Stomach (tissue), 9 donors: ENCODE measurements around the gene PIEZO1. TPM values are rescaled to one million over a fixed set of nuclear protein-coding genes. Genes with fewer than 3 reads are reported as not detected.
"Not testable (repeated sequence)": the region's sequence is repeated elsewhere in the genome, so short reads cannot be mapped to it uniquely, and the experiment has no call there.

Experiments
- DNase-seq, 2 donors: peaks; one replicate each; pipeline versions ENCODE4 v3.0.0 to v3.0.0-alpha.2; 2013 to 2019
- H3K27ac ChIP-seq, 5 donors: fragments of 200-600 bp in 4 of 5; sonication (generic) in 4 of 5; one replicate each; pipeline ENCODE4 v1.5.1; 2013 to 2019; ENCODE audit warnings: mild to moderate bottlenecking in 1 of 5, moderate library complexity in 1 of 5
- H3K27me3 ChIP-seq, 3 donors: fragments of 200-600 bp; sonication (generic); one replicate each; pipeline ENCODE4 v1.5.1; 2017 to 2019; ENCODE audit warnings: mixed run types in 1 of 3
- H3K36me3 ChIP-seq, 4 donors: fragments of 200-600 bp; sonication (generic); 1 replicate in 3 of 4; 2 replicates in 1 of 4; pipeline ENCODE4 v1.5.1; 2016 to 2019
- H3K4me1 ChIP-seq, 4 donors: fragments of 200-600 bp; sonication (generic); one replicate each; pipeline ENCODE4 v1.5.1; 2016 to 2019
- H3K4me3 ChIP-seq, 4 donors: fragments of 200-600 bp; sonication (generic) in 3 of 4; one replicate each; pipeline ENCODE4 v1.5.1; 2016 to 2019; ENCODE audit warnings: mild to moderate bottlenecking in 1 of 4
- H3K9me3 ChIP-seq, 4 donors: fragments of 200-600 bp; sonication (generic); one replicate each; pipeline ENCODE4 v1.5.1; 2016 to 2019
- EP300 ChIP-seq: sonication (generic); formaldehyde crosslinking; IDR thresholded peaks from one replicate; pipeline ENCODE4 v1.6.1; 2017; ENCODE audit warnings: antibody characterized with exemption
- POLR2A ChIP-seq, 4 donors: fragments of 450-650 bp; IDR thresholded peaks; one replicate each; pipeline ENCODE4 v1.6.1; 2016; ENCODE audit warnings: antibody characterized with exemption in 4 of 4, control low read depth in 2 of 4, mild to moderate bottlenecking in 1 of 4, moderate library complexity in 1 of 4
- POLR2AphosphoS5 ChIP-seq, 3 donors: sonication (generic); formaldehyde crosslinking; IDR thresholded peaks; one replicate each; pipeline ENCODE4 v1.6.1; 2016; ENCODE audit warnings: antibody characterized with exemption in 3 of 3
- WGBS, 5 donors: extraction: QIAGEN DNeasy Blood & Tissue Kit in 3 of 5; methylation state at CpG; one replicate each; pipeline versions ENCODE4 v1.1.5 to v1.1.7; 2013 to 2018; 5-methylcytosine and 5-hydroxymethylcytosine counted together
- intact Hi-C: fragments of 100-400 bp; cut with DNase I; formaldehyde crosslinking; loops from one replicate; pipeline ENCODE4 v1.15.1; 2023; ENCODE audit warnings: low total_unique reads
- polyA plus RNA-seq, 3 donors: library from polyadenylated mRNA; stranded (reverse); fragments of 200-250 nt; gene quantifications; one replicate each; pipeline ENCODE4 v1.2.3, GENCODE V29; 2013
- total RNA-seq, 5 donors: library from RNA; depleted of rRNA; stranded (reverse); fragments of >200 nt; gene quantifications; one replicate each; pipeline versions ENCODE4 v1.1.0 to v1.2.3, GENCODE V29; 2014 to 2016
- TF ChIP-seq, protein P1 (sequence below), 7 experiments: fragments of 450-650 bp in 4 of 7; fragments of 200-600 bp in 3 of 7; sonication (generic) in 3 of 7; IDR thresholded peaks; one replicate each; pipeline ENCODE4 v1.5.1; 2016 to 2019; ENCODE audit warnings: antibody characterized with exemption in 7 of 7, control low read depth in 2 of 7, mild to moderate bottlenecking in 1 of 7
- donor health status: healthy with polysubstance abuse.
- donor health status: Bipolar disorder and iron deficiency.
- donor health status: healthy.

PIEZO1 gene
- total and polyA plus RNA-seq, 8 donors: 43.7 to 171 (median 115) TPM

DNA sequence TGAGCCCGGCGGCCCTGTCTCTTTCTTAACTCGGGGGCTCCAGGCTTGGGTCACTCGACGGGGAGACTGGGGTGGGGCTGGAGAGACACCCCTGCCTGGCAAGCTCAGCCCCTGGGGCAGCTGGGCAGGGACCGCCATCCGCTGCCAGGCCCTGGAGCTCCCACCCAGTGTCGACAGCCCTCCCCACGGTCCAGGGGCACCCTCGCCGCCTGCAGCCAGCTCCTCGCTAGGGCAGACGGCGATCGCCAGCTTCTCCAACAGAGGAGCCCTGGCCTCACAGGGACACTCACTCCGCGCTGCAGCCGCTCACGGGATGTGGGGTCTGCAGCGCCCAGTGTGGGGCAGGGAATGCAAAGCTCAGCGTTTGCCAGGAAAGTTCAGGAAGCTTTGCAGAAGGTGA, 42.7 kb upstream of the PIEZO1 start:
- TF ChIP-seq, protein P1, sequence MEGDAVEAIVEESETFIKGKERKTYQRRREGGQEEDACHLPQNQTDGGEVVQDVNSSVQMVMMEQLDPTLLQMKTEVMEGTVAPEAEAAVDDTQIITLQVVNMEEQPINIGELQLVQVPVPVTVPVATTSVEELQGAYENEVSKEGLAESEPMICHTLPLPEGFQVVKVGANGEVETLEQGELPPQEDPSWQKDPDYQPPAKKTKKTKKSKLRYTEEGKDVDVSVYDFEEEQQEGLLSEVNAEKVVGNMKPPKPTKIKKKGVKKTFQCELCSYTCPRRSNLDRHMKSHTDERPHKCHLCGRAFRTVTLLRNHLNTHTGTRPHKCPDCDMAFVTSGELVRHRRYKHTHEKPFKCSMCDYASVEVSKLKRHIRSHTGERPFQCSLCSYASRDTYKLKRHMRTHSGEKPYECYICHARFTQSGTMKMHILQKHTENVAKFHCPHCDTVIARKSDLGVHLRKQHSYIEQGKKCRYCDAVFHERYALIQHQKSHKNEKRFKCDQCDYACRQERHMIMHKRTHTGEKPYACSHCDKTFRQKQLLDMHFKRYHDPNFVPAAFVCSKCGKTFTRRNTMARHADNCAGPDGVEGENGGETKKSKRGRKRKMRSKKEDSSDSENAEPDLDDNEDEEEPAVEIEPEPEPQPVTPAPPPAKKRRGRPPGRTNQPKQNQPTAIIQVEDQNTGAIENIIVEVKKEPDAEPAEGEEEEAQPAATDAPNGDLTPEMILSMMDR (IDR thresholded peaks at IDR 0.05): no peak
- no peak for TF ChIP-seq POLR2AphosphoS5 (IDR thresholded peaks at IDR 0.05)
- TF ChIP-seq POLR2A (IDR thresholded peaks at IDR 0.05): no peak
- TF ChIP-seq EP300: no peak
- H3K4me1 ChIP-seq: peaks cover 0 to 4% (median 0%) of the 10 kb centered on the region in 4 donors
- no peak overlapping the region for H3K4me3 ChIP-seq
- peaks cover 4 to 72% (median 60%) of the 10 kb centered on the region in 4 donors for H3K36me3 ChIP-seq
- H3K9me3 ChIP-seq: no peaks in the 10 kb centered on the region
- no peak overlapping the region for H3K27ac ChIP-seq
- intact Hi-C loops: no loop called here
- WGBS, 5 donors: 86 to 96% (median 93%) methylated on average over 14 to 21 of the region's 21 CpGs
- no peak for DNase-seq
- no peaks in the 10 kb centered on the region for H3K27me3 ChIP-seq

DNA sequence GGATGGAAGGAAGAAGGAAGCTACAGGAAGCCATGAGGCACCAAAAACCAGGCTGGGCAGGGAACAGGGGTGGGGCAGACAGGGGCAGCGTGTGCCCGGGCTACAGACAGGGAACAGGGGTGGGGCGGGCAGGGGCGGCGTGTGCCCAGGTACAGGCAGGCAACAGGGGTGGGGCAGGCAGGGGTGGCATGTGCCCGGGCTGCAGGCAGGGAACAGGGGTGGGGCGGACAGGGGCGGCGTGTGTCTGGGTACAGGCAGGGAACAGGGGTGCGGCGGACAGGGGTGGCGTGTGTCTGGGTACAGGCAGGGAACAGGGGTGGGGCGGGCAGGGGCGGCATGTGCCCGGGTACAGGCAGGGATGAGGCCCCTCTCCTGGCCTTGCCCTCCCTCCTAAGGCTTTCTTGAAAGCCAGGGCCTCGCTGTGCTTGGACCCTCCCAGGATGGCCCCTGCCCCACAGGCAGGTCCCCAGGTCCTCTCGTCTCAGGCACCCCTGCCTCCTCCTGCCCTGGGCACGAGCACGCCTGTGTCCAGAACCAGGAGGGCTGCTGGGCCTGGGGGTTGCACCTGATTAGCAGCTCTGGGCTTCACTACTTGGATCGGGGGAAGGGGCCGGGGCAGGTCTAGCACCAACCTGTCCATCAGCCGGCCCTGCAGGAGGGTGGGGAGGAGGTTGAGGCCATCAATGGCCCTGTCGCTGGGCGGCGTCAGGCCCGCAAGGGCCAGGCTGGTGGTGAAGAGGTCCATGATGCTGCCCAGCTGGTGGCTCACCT, 41.2 kb upstream of the PIEZO1 start:
- TF ChIP-seq EP300 (no peak), POLR2AphosphoS5 (IDR thresholded peaks at IDR 0.05) (no peak)
- TF ChIP-seq, protein P1 (IDR thresholded peaks at IDR 0.05): no peak
- Histone ChIP-seq H3K36me3 (peaks cover 11 to 86% (median 75%) of the 10 kb centered on the region in 4 donors), H3K4me1 (peaks cover 0 to 4% (median 0%) of the 10 kb centered on the region in 4 donors), H3K27me3 (no peaks in the 10 kb centered on the region), H3K27ac (no peak overlapping the region), H3K9me3 (no peaks in the 10 kb centered on the region), H3K4me3 (no peak overlapping the region)
- intact Hi-C loops: no loop called here
- WGBS, 5 donors: 55 to 85% (median 78%) methylated on average over 20 to 26 of the region's 26 CpGs
- DNase-seq: peak in 1 of 2 donors; percentile 41

DNA sequence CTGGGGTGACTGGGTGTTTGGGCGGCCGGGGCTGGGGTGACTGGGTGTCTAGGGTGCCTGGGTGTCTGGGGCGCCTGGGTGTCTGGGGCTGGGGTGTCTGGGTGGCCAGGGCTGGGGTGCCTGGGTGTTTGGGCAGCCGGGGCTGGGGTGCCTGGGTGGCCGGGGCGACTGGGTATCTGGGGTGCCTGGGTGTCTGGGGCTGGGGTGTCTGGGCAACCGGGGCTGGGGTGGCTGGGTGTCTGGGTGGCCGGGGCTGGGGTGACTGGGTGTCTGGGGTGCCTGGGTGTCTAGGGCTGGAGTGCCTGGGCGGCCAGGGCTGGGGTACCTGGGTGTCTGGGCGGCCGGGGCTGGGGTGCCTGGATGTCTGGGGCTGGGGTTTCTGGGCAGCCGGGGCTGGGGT, 40.1 kb upstream of the PIEZO1 start:
- 86 to 100% (median 95%) methylated on average over 6 to 12 of the region's 12 CpGs for WGBS, 5 donors
- Histone ChIP-seq H3K27ac (no peak overlapping the region), H3K9me3 (no peaks in the 10 kb centered on the region), H3K4me3 (no peak overlapping the region), H3K36me3 (peaks cover 11 to 88% (median 80%) of the 10 kb centered on the region in 4 donors), H3K4me1 (peaks cover 0 to 4% (median 0%) of the 10 kb centered on the region in 4 donors), H3K27me3 (no peaks in the 10 kb centered on the region)
- TF ChIP-seq EP300 (no peak), POLR2A (IDR thresholded peaks at IDR 0.05) (no peak), POLR2AphosphoS5 (IDR thresholded peaks at IDR 0.05) (no peak)
- TF ChIP-seq, protein P1 (IDR thresholded peaks at IDR 0.05): no peak
- no peak for DNase-seq
- intact Hi-C loops: no loop called here

DNA sequence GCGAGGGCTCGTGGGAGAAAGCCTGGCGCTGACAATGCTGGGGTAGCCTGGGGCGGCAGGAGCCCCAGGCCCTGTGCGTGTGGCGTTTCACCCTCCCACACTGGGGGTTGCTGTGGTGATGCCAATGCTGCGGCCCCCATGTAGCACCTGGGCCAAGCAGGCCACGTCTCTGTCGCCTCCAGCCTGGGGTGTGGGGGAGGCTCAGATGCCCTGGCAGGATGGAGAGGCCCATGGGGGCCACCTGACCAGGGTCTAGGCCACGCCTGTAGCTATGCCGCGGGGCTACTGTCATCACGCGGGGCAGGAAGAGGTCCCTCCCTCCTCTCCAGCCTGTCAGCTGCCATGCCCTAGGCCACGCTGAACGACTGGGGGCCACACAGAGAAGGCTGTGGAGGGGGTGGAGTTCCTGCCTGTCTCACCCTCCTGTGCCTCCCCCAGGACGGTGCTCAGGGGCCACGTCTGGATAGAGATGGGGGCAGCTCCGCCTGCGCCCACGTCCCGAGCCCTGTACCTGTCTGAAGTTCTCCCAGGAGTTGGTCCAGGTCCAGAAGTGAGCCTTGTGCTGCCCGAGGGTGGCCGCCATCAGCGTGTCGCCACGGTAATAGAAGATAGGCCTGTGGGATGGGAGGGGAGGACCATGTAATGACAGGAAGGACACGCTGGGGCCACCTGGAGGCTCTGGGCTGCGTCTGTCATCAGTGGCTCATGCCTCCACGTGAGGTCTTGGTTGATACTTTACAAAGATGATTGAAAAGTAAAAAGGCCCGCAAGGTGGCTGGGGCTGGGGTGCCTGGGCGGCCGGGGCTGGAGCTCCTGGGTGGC, 39.4 kb upstream of the PIEZO1 start:
- DNase-seq: no peak
- intact Hi-C loops: no loop called here
- H3K4me3 ChIP-seq: no peak overlapping the region
- whole genome bisulfite sequencing, 5 donors: 78 to 90% (median 89%) methylated on average over 28 to 33 of the region's 33 CpGs
- H3K27me3 ChIP-seq: no peaks in the 10 kb centered on the region
- no peak overlapping the region for H3K27ac ChIP-seq
- peaks cover 0 to 4% (median 0%) of the 10 kb centered on the region in 4 donors for H3K4me1 ChIP-seq
- TF ChIP-seq EP300: no peak
- TF ChIP-seq, protein P1 (IDR thresholded peaks at IDR 0.05): no peak
- TF ChIP-seq POLR2A (IDR thresholded peaks at IDR 0.05): no peak
- TF ChIP-seq POLR2AphosphoS5 (IDR thresholded peaks at IDR 0.05): no peak
- H3K9me3 ChIP-seq: no peaks in the 10 kb centered on the region
- H3K36me3 ChIP-seq: peaks cover 11 to 86% (median 80%) of the 10 kb centered on the region in 4 donors

DNA sequence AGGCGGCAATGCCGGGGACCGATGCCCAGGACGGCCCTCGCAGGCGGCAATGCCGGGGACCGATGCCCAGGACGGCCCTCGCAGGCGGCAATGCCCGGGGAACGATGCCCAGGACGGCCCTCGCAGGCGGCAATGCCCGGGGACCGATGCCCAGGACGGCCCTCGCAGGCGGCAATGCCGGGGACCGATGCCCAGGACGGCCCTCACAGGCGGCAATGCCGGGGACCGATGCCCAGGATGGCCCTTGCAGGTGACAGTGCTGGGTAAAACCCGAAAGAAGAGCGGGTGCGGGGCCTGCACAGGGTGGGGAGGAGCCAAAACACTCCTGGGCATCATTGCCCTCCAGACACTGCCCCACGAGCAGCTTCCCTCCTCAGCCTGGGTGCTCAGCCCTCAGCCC, 38.6 kb upstream of the PIEZO1 start:
- H3K4me3 ChIP-seq, H3K4me1 ChIP-seq, H3K9me3 ChIP-seq, intact Hi-C loops, H3K27ac ChIP-seq, H3K27me3 ChIP-seq, DNase-seq: not testable (repeated sequence)
- peaks cover 11 to 83% (median 74%) of the 10 kb centered on the region in 4 donors for H3K36me3 ChIP-seq
- 88 to 98% (median 95%) methylated on average over 5 to 29 of the region's 31 CpGs for WGBS, 5 donors
